Measurements from ENCODE around the gene SMARCB1. TPM values are rescaled to one million over a fixed set of nuclear protein-coding genes. Genes with fewer than 3 reads are reported as not detected.

SMARCB1 gene
- total RNA-seq, 1 experiment from 2014 or later: 136 TPM

DNA sequence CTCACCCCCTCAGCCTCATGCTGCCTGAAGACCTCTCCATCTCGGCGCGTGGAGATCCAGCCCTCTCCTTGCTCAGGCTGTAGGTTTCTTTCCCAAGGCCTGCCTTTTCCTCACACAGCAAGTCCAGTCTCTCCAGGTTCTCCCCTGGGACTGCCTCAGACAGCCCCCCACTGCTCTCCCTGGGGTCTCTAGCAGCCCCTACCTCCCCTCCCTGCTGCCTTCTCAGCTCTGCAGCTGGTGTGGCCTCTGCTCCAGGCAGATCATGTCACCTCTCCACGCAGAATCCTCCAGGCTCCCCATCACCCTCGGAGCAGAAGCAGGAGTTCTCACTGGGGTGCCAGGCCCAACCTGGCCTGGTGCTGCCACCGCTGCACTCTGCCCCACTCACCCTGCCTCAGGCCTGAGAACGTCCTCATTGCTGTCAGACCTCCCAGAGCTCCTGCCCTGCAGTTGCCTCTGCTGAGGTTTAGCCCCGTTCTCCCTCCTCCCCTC is 15.2 kb downstream of the SMARCB1 start:
- Histone ChIP-seq H4K91ac (ENCODE audit: insufficient read length, low read depth, low read length) (no peak overlapping the region), H2BK120ac (ENCODE audit: low read depth, low read length, poor library complexity, severe bottlenecking) (no peak overlapping the region), H3K14ac (ENCODE audit: insufficient read depth, low read length) (no peak overlapping the region; the same call in 1 of the 2 replicates), H4K20me1 (ENCODE audit: control insufficient read depth, insufficient read depth, insufficient read length) (no peaks in the 10 kb centered on the region), H4K8ac (replicated peaks; ENCODE audit: insufficient read length, low read depth, low read length) (no peak overlapping the region), H4K5ac (ENCODE audit: insufficient read length, low read depth, low read length) (no peak overlapping the region), H3K23me2 (ENCODE audit: insufficient read length, low read depth, low read length, poor library complexity, severe bottlenecking) (no peaks in the 10 kb centered on the region), H3K18ac (ENCODE audit: insufficient read length, low read depth, low read length) (no peak overlapping the region), H3T11ph (ENCODE audit: low read length) (no peak overlapping the region), H3K4me2 (ENCODE audit: insufficient read depth, insufficient read length, low read length) (no peak overlapping the region), H3K27me3 (ENCODE audit: insufficient read depth, low read length) (no peaks in the 10 kb centered on the region), H3K79me1 (ENCODE audit: insufficient read depth, low read depth, low read length, poor library complexity, severe bottlenecking) (no peaks in the 10 kb centered on the region), H3K9ac (ENCODE audit: extremely low read depth, insufficient read length, low read length) (no peak overlapping the region), H2AK5ac (ENCODE audit: insufficient read length, low read length) (no peak overlapping the region), H2BK15ac (ENCODE audit: low read depth, low read length) (no peak overlapping the region), H2BK20ac (ENCODE audit: low read depth, low read length, poor library complexity, severe bottlenecking) (no peak overlapping the region), H2BK5ac (ENCODE audit: insufficient read length, low read length) (no peak overlapping the region), H3K4ac (ENCODE audit: low read depth, low read length) (no peak overlapping the region), H2AFZ (ENCODE audit: low read length) (no peak overlapping the region), H3K9me3 (ENCODE audit: control insufficient read depth, low read depth, low read length) (no peaks in the 10 kb centered on the region), H3K23ac (ENCODE audit: insufficient read length, low read depth, low read length) (no peak overlapping the region), H2BK12ac (ENCODE audit: insufficient read length, low read depth, low read length) (no peak overlapping the region), H3K56ac (ENCODE audit: insufficient read length, low read depth, low read length) (no peak overlapping the region), H3K4me1 (ENCODE audit: insufficient read depth, low read length) (no peaks in the 10 kb centered on the region), H3K27ac (ENCODE audit: insufficient read length, low read depth, low read length) (no peak overlapping the region), H3K79me2 (ENCODE audit: insufficient read depth, low read length) (no peaks in the 10 kb centered on the region)
- Mint-ChIP-seq H3K4me1 (peaks cover 0 to 3% of the 10 kb centered on the region in 2 experiments; a peak in 1 of 4 replicates), H3K4me3 (no peak overlapping the region), H3K27me3 (ENCODE audit: low read depth) (no peaks in the 10 kb centered on the region), H3K9me3 (no peaks in the 10 kb centered on the region; a peak in 1 of 5 replicates), H3K36me3 (ENCODE audit: insufficient read depth in 1 of 3, low read depth in 3 of 3) (peaks cover 63 to 92% (median 89%) of the 10 kb centered on the region in 3 experiments), H3K27ac (peak overlapping the region in 1 of 3 experiments; percentile 79; a peak in 2 of 7 replicates)
- TF ChIP-seq, protein P1, sequence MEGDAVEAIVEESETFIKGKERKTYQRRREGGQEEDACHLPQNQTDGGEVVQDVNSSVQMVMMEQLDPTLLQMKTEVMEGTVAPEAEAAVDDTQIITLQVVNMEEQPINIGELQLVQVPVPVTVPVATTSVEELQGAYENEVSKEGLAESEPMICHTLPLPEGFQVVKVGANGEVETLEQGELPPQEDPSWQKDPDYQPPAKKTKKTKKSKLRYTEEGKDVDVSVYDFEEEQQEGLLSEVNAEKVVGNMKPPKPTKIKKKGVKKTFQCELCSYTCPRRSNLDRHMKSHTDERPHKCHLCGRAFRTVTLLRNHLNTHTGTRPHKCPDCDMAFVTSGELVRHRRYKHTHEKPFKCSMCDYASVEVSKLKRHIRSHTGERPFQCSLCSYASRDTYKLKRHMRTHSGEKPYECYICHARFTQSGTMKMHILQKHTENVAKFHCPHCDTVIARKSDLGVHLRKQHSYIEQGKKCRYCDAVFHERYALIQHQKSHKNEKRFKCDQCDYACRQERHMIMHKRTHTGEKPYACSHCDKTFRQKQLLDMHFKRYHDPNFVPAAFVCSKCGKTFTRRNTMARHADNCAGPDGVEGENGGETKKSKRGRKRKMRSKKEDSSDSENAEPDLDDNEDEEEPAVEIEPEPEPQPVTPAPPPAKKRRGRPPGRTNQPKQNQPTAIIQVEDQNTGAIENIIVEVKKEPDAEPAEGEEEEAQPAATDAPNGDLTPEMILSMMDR (conservative IDR thresholded peaks at IDR 0.05): no peak
- no CpG with 5 or more reads among the region's 8 CpGs for WGBS (ENCODE audit: extremely low coverage, insufficient read length, low lambda C conversion rate)
- no peak for DNase-seq
